H1 (cell line): ENCODE results near the gene NTRK1. TPM values are rescaled to one million over a fixed set of nuclear protein-coding genes. Genes with fewer than 3 reads are reported as not detected.

Experiments
- CTCF ChIA-PET: fragments of 300-600 bp; sonication (Branson Sonifier 250); formaldehyde crosslinking; loops from one replicate; lab custom pipeline; 2021; ENCODE audit not compliant: partially characterized antibody; lab: Charles Lee
- POLR2A ChIA-PET: fragments of 300-600 bp; sonication (Branson Sonifier 250); formaldehyde crosslinking; loops from one replicate; lab custom pipeline; 2021; ENCODE audit warnings: inconsistent platforms; ENCODE audit not compliant: partially characterized antibody; lab: Charles Lee
- DNase-seq, 2 experiments: peaks; one replicate each; pipeline versions ENCODE4 v3.0.0 to v3.0.0-alpha.2; 2010 to 2022; ENCODE audit warnings: low spot score in 2 of 2, low read depth in 1 of 2, mixed read lengths in 1 of 2
- FAIRE-seq: peaks from 2 replicates; lab custom pipeline; 2011; peaks lifted over from hg19 to GRCh38; lab: Jason Lieb, UNC
- H2AFZ ChIP-seq: 2 replicates; pipeline ENCODE4 v1.8.1; 2012; ENCODE audit warnings: low read length, inconsistent platforms
- H2AK5ac ChIP-seq: 2 replicates; pipeline ENCODE4 v1.6.1; 2013; ENCODE audit warnings: low read depth, low read length
- H2BK120ac ChIP-seq: replicated peaks from 2 replicates; pipeline ENCODE3; 2013; ENCODE audit warnings: low read depth, low read length, inconsistent platforms
- H2BK12ac ChIP-seq: 2 replicates; pipeline ENCODE4 v1.6.1; 2013; ENCODE audit warnings: low read depth, low read length
- H2BK15ac ChIP-seq: 2 replicates; pipeline ENCODE4 v1.6.1; 2013; ENCODE audit warnings: low read length
- H2BK20ac ChIP-seq: 2 replicates; pipeline ENCODE4 v1.6.1; 2013; ENCODE audit warnings: low read length
- H2BK5ac ChIP-seq: 2 replicates; pipeline ENCODE4 v1.6.1; 2013; ENCODE audit warnings: low read depth, low read length
- H3K14ac ChIP-seq: 2 replicates; pipeline ENCODE4 v1.6.1; 2013; ENCODE audit warnings: inconsistent platforms; ENCODE audit not compliant: insufficient read length
- H3K18ac ChIP-seq: 2 replicates; pipeline ENCODE4 v1.6.1; 2013; ENCODE audit warnings: low read length; ENCODE audit errors: extremely low read depth
- H3K23ac ChIP-seq: 2 replicates; pipeline ENCODE4 v1.6.1; 2013; ENCODE audit warnings: inconsistent platforms; ENCODE audit not compliant: insufficient read length
- H3K23me2 ChIP-seq: 2 replicates; pipeline ENCODE4 v1.6.1; 2013; ENCODE audit warnings: low read depth, low read length
- H3K27ac ChIP-seq: 2 replicates; pipeline ENCODE4 v1.6.1; 2011; ENCODE audit warnings: low read depth, low read length, inconsistent platforms
- H3K27me3 ChIP-seq, 4 experiments: replicated peaks in 1 of 4; 1 replicate in 1 of 4; 2 replicates in 3 of 4; pipeline versions ENCODE4 v1.6.1 to v1.8.1; 2011 to 2013; ENCODE audit warnings: low read length in 3 of 4, mild to moderate bottlenecking in 3 of 4, inconsistent platforms in 2 of 4, mixed read lengths in 2 of 4, moderate library complexity in 1 of 4; ENCODE audit not compliant: control insufficient read depth in 3 of 4, insufficient read depth in 3 of 4; ENCODE audit errors: extremely low read depth in 1 of 4
- H3K36me3 ChIP-seq, 4 experiments: 2 replicates each; pipeline versions ENCODE4 v1.6.1 to v1.8.1; 2011 to 2013; ENCODE audit warnings: mild to moderate bottlenecking in 4 of 4, low read length in 3 of 4, moderate library complexity in 2 of 4, control low read depth in 1 of 4, inconsistent platforms in 1 of 4; ENCODE audit not compliant: insufficient read depth in 4 of 4, control insufficient read depth in 2 of 4
- H3K4ac ChIP-seq: replicated peaks from 2 replicates; pipeline ENCODE3; 2013; ENCODE audit warnings: low read length, low read depth, mixed read lengths, inconsistent platforms; ENCODE audit not compliant: insufficient read length
- H3K4me1 ChIP-seq, 4 experiments: replicated peaks in 1 of 4; 1 replicate in 1 of 4; 2 replicates in 3 of 4; pipeline versions ENCODE4 v1.6.1 to v1.8.1; 2011 to 2013; ENCODE audit warnings: low read length in 3 of 4, inconsistent platforms in 2 of 4, mixed read lengths in 1 of 4; ENCODE audit not compliant: insufficient read depth in 4 of 4, control insufficient read depth in 3 of 4
- H3K4me2 ChIP-seq, 2 experiments: 2 replicates each; pipeline versions ENCODE4 v1.6.1 to v1.8.1; 2011 to 2013; ENCODE audit warnings: low read depth in 2 of 2, low read length in 2 of 2, control low read depth in 1 of 2, inconsistent platforms in 1 of 2, mild to moderate bottlenecking in 1 of 2; ENCODE audit not compliant: insufficient read depth in 1 of 2
- H3K4me3 ChIP-seq, 4 experiments: fragments of 200-600, 300-600 bp in 1 of 4; sonication (generic), shearing (Covaris generic), sonication (Bioruptor Twin) in 1 of 4; 2 replicates each; pipeline versions ENCODE4 v1.5.1 to v1.8.1; 2011 to 2016; ENCODE audit warnings: low read length in 4 of 4, low read depth in 3 of 4, control low read depth in 2 of 4, inconsistent platforms in 2 of 4, mild to moderate bottlenecking in 2 of 4, mixed read lengths in 1 of 4, moderate library complexity in 1 of 4; ENCODE audit not compliant: insufficient read depth in 2 of 4; ENCODE audit errors: extremely low read depth in 1 of 4
- H3K56ac ChIP-seq: replicated peaks from 2 replicates; pipeline ENCODE3; 2013; ENCODE audit warnings: low read depth, mild to moderate bottlenecking, mixed read lengths, low read length, inconsistent platforms; ENCODE audit not compliant: insufficient read length
- H3K79me1 ChIP-seq: 2 replicates; pipeline ENCODE4 v1.6.1; 2013; ENCODE audit warnings: low read depth, low read length, control low read depth
- H3K79me2 ChIP-seq, 2 experiments: 2 replicates each; pipeline versions ENCODE4 v1.6.1 to v1.8.1; 2012 to 2013; ENCODE audit warnings: low read length in 2 of 2, mild to moderate bottlenecking in 2 of 2, inconsistent platforms in 1 of 2; ENCODE audit not compliant: insufficient read depth in 2 of 2, control insufficient read depth in 1 of 2
- H3K9ac ChIP-seq, 4 experiments: replicated peaks in 1 of 4; 1 replicate in 1 of 4; 2 replicates in 3 of 4; pipeline versions ENCODE4 v1.6.1 to v1.8.1; 2011 to 2013; ENCODE audit warnings: low read depth in 3 of 4, low read length in 3 of 4, control low read depth in 2 of 4, mild to moderate bottlenecking in 2 of 4, moderate library complexity in 2 of 4, inconsistent platforms in 1 of 4; ENCODE audit errors: extremely low read depth in 1 of 4
- H3K9me3 ChIP-seq, 2 experiments: 2 replicates each; pipeline versions ENCODE4 v1.6.1 to v1.8.1; 2012 to 2013; ENCODE audit warnings: mild to moderate bottlenecking in 2 of 2, moderate library complexity in 2 of 2, control low read depth in 1 of 2, inconsistent platforms in 1 of 2, low read depth in 1 of 2, low read length in 1 of 2, mixed read lengths in 1 of 2; ENCODE audit not compliant: insufficient read depth in 2 of 2
- H4K20me1 ChIP-seq, 2 experiments: replicated peaks in 1 of 2; 2 replicates each; pipeline versions ENCODE3 to v1.8.1; 2011 to 2013; ENCODE audit warnings: inconsistent platforms in 2 of 2, low read length in 2 of 2, mild to moderate bottlenecking in 1 of 2; ENCODE audit not compliant: insufficient read depth in 2 of 2, control insufficient read depth in 1 of 2
- H4K5ac ChIP-seq: 2 replicates; pipeline ENCODE4 v1.6.1; 2013; ENCODE audit warnings: low read length, low read depth, mixed read lengths, inconsistent platforms; ENCODE audit not compliant: insufficient read length
- H4K8ac ChIP-seq: 2 replicates; pipeline ENCODE4 v1.8.0; 2013; ENCODE audit warnings: mild to moderate bottlenecking, moderate library complexity, low read length, inconsistent platforms; ENCODE audit not compliant: insufficient read depth; ENCODE audit errors: extremely low read depth
- H4K91ac ChIP-seq: replicated peaks from 2 replicates; pipeline ENCODE3; 2013; ENCODE audit warnings: low read length, mixed read lengths, inconsistent platforms; ENCODE audit not compliant: insufficient read length
- CBX5 ChIP-seq: fragments of 300-800, 300-1000 bp; sonication (generic); IDR thresholded peaks from 2 replicates; pipeline ENCODE4 v1.7.1; 2016; ENCODE audit warnings: antibody characterized with exemption, low read length, low read depth
- RAD21 ChIP-seq, 2 experiments: IDR thresholded peaks in 1 of 2; conservative IDR thresholded peaks in 1 of 2; 2 replicates each; pipeline ENCODE4 v1.6.1; 2011; ENCODE audit warnings: low read depth in 2 of 2, low read length in 2 of 2, improper control_type of control experiment in 1 of 2, inconsistent platforms in 1 of 2, mild to moderate bottlenecking in 1 of 2, moderate library complexity in 1 of 2
- WGBS, 2 experiments: shearing (Covaris generic) in 1 of 2; methylation state at CpG; one replicate each; pipeline versions ENCODE4 v1.1.6 to v1.1.7; 2013 to 2015; ENCODE audit warnings: low lambda C conversion rate in 2 of 2, mixed read lengths in 2 of 2, inconsistent platforms in 1 of 2, low coverage in 1 of 2, missing lambda C conversion rate in 1 of 2; ENCODE audit not compliant: insufficient replicate concordance in 2 of 2, insufficient coverage in 1 of 2, insufficient read length in 1 of 2; ENCODE audit errors: extremely low coverage in 1 of 2, missing lambda C conversion rate in 1 of 2; 5-methylcytosine and 5-hydroxymethylcytosine counted together
- polyA plus RNA-seq, 7 experiments: library from polyadenylated mRNA; depleted of rRNA in 3 of 7; stranded (reverse) in 5 of 7; unstranded in 2 of 7; fragments of >200 nt in 5 of 7; fragments of 200-250 nt in 2 of 7; gene quantifications; 1 replicate in 5 of 7; 2 replicates in 1 of 7; 4 replicates in 1 of 7; pipeline versions ENCODE4 v1.2.1 to v1.2.3, GENCODE V29; 2011 to 2013; ENCODE audit warnings: missing spikeins in 2 of 7, mixed read lengths in 2 of 7
- total RNA-seq: library from RNA; stranded (reverse); fragmentation: NEBNext Ultra II Directional; extraction: Animal tissue kit (Norgen Biotek cat#: 25700); gene quantifications from 2 replicates; pipeline ENCODE4 v1.2.1, GENCODE V29; 2021

Gene NTRK1
- total and polyA plus RNA-seq, 2 of the 8 experiments (the other 6 are each of a cell fraction or from before 2014, with no cell fraction given): 0.12 to 0.24 TPM

DNA sequence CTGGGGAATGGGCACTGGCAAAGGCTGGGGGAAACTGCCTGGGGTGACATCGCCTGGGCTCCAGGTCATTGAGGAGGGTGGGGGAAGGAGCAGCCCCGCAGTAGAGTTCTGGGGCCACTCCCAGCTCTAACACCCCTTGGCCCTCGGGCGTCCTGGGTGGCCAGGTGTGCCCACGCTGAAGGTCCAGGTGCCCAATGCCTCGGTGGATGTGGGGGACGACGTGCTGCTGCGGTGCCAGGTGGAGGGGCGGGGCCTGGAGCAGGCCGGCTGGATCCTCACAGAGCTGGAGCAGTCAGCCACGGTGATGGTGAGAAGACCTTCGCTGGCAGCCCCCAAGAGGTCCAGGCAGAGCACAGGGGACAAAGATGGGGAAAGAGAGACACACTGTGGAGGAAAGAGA is 7.7 kb downstream of the NTRK1 start:
- no peak overlapping the region for H3K14ac ChIP-seq
- DNase-seq (no peak), FAIRE-seq (no peak)
- no peak overlapping the region for H3K27ac ChIP-seq
- no peak overlapping the region for H3K9ac ChIP-seq
- H2AK5ac ChIP-seq: peak overlapping the region; percentile 75; the same call in 1 of the 2 replicates
- no peak overlapping the region for H2AFZ ChIP-seq
- peak overlapping the region; percentile 15; the same call in 1 of the 2 replicates for H4K8ac ChIP-seq
- WGBS, 2 experiments: 75% methylated on average over 12 of the region's 13 CpGs; no CpG with 5 or more reads in 1 of the 2 experiments
- H3K23ac ChIP-seq: no peak overlapping the region
- H4K5ac ChIP-seq: no peak overlapping the region
- no peak overlapping the region for H4K91ac ChIP-seq
- H4K20me1 ChIP-seq: peaks cover 0 to 4% of the 10 kb centered on the region in 2 experiments
- no peak overlapping the region for H2BK15ac ChIP-seq
- H3K23me2 ChIP-seq: no peaks in the 10 kb centered on the region; the same call in 1 of the 2 replicates
- ChIA-PET CTCF (interaction anchor here (6.6 to 31.4 kb wide), 3 partner anchors 13 to 30 kb away, joined by 31 to 719 read pairs (median 229); partner anchors contain the start of genes INSRR, NTRK1 and PEAR1), POLR2A (interaction anchor here (0.7 to 1.4 kb wide), 4 partner anchors 35 to 139 kb away, joined by 3 to 4 read pairs (median 3); partner anchors contain the start of genes ISG20L2 and MRPL24)
- H2BK12ac ChIP-seq: no peak overlapping the region
- peaks cover 0 to 14% (median 8%) of the 10 kb centered on the region in 4 experiments; a peak in 5 of 7 replicates for H3K4me1 ChIP-seq
- H2BK20ac ChIP-seq: no peak overlapping the region
- H2BK120ac ChIP-seq: no peak overlapping the region
- H3K27me3 ChIP-seq: peaks cover 7 to 20% (median 14%) of the 10 kb centered on the region in 4 experiments
- TF ChIP-seq CBX5 (no peak), RAD21 (IDR thresholded peaks at IDR 0.05 in 1 of 2, conservative IDR thresholded peaks at IDR 0.05 in 1 of 2; ENCODE audit: low read depth in 2 of 2, low read length in 2 of 2) (peak; percentile 3 to 37; a peak in 2 of 4 replicates)
- H3K56ac ChIP-seq: no peak overlapping the region
- H3K4me3 ChIP-seq: no peak overlapping the region
- H3K4me2 ChIP-seq: no peak overlapping the region
- no peaks in the 10 kb centered on the region for H3K79me1 ChIP-seq
- no peaks in the 10 kb centered on the region for H3K79me2 ChIP-seq
- no peak overlapping the region for H2BK5ac ChIP-seq
- no peaks in the 10 kb centered on the region for H3K9me3 ChIP-seq
- H3K36me3 ChIP-seq: no peaks in the 10 kb centered on the region
- no peak overlapping the region for H3K4ac ChIP-seq
- no peak overlapping the region for H3K18ac ChIP-seq
